ENCODE measurements around the gene SCAF4.
"Not testable (repeated sequence)": the region's sequence is repeated elsewhere in the genome, so short reads cannot be mapped to it uniquely, and the experiment has no call there.

Gene SCAF4

GRCh38 chr21:31636874-31637273, 95.0 kb downstream of the SCAF4 start:
- no peak for DNase-seq (ENCODE audit: low read depth)

- DNase-seq (ENCODE audit: low read depth): no peak
Measured at GRCh38 chr21:31634993-31635392, 96.9 kb downstream of the SCAF4 start.

- not testable (repeated sequence) for DNase-seq (ENCODE audit: low read depth)
Measured at GRCh38 chr21:31631881-31632280, 100.0 kb downstream of the SCAF4 start.

GRCh38 chr21:31629972-31630711, 101.8 kb downstream of the SCAF4 start:
- DNase-seq (ENCODE audit: low read depth): no peak

- no peak for DNase-seq (ENCODE audit: low read depth)
Measured at GRCh38 chr21:31624961-31625491, 106.9 kb downstream of the SCAF4 start.

DNA sequence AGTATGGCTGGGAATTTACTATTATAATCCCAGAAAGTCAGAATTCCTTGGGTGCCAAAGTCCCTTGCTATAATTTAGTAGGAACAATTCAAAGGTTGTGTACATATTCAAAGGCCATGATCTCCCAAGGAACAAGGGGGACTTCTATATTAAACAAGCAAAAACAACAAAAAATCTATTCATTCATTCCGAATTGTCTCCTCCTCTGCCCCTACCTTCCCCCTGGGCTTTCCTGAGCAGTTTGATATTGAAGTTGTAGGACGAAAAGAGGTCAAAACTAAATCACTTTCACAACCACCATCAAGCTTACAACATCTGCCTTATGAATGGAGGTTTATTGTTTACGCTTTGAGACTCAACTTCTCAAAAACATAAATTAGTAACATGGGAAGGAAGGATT, 107.7 kb downstream of the SCAF4 start:
- DNase-seq (ENCODE audit: low read depth): no peak

GRCh38 chr21:31623664-31624063, 108.3 kb downstream of the SCAF4 start:
- no peak for DNase-seq (ENCODE audit: low read depth)

DNA sequence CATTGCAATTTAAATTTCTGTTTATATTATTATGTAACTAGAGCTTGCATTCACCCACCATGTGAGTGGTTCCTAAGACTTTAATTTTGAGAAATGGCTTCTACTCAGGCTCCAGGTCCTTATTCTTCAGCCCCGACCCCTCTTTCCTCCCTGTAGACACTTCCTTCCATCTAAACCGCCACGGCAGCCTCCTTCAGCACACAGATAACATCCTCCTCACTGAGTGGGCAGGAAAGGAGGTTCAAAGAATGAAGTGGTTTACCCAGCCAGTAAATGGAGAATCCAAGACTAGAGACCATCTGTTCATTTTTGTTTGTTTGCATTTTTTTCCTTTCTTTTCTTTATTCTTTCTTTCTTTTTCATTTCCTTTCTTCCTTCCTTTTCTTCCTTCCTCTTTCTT, 109.5 kb downstream of the SCAF4 start:
- DNase-seq (ENCODE audit: low read depth): no peak
